Right lobe of liver (tissue), 6 donors: ENCODE results near the gene TEX264. TPM values are rescaled to one million over a fixed set of nuclear protein-coding genes. Genes with fewer than 3 reads are reported as not detected.
A peak's percentile ranks its signal among the peaks of the same experiment; 100 is the strongest.

Source experiments
- ATAC-seq, 4 donors: fragments of 200-7000 bp; cut with Tn5 transposase; one replicate each; pipeline ENCODE4 v1.9.1; 2020; ENCODE audit warnings: mild to moderate bottlenecking in 4 of 4, moderate library complexity in 4 of 4
- DNase-seq, 3 donors: peaks; one replicate each; pipeline ENCODE4 v3.0.0-alpha.2; 2020
- H3K27ac ChIP-seq, 3 donors: fragments of 200-600 bp; one replicate each; pipeline ENCODE4 v1.8.0; 2022
- H3K27me3 ChIP-seq, 2 donors: fragments of 200-600 bp; one replicate each; pipeline ENCODE4 v1.8.0; 2022
- H3K36me3 ChIP-seq, 4 donors: fragments of 200-600 bp; sonication (generic) in 1 of 4; one replicate each; pipeline versions ENCODE4 v1.5.1 to v1.8.0; 2017 to 2022; ENCODE audit warnings: control low read depth in 1 of 4
- H3K4me1 ChIP-seq, 4 donors: fragments of 200-600 bp; sonication (generic) in 1 of 4; one replicate each; pipeline versions ENCODE4 v1.5.1 to v1.8.0; 2017 to 2022; ENCODE audit warnings: control low read depth in 1 of 4
- H3K4me3 ChIP-seq, 3 donors: fragments of 200-600 bp; one replicate each; pipeline ENCODE4 v1.8.0; 2022
- H3K9me3 ChIP-seq, 4 donors: fragments of 200-600 bp; sonication (generic) in 1 of 4; one replicate each; pipeline versions ENCODE4 v1.5.1 to v1.8.0; 2017 to 2022; ENCODE audit warnings: control low read depth in 1 of 4
- POLR2A ChIP-seq: fragments of 450-650 bp; IDR thresholded peaks from one replicate; pipeline ENCODE4 v1.6.1; 2017; ENCODE audit warnings: antibody characterized with exemption, mild to moderate bottlenecking
- whole genome bisulfite sequencing: methylation state at CpG from one replicate; pipeline ENCODE4 v1.1.6; 2018; ENCODE audit warnings: low coverage, low lambda C conversion rate; ENCODE audit not compliant: insufficient coverage; ENCODE audit errors: missing lambda C conversion rate; 5-methylcytosine and 5-hydroxymethylcytosine counted together
- intact Hi-C, 2 donors: fragments of 100-400 bp; cut with DNase I; formaldehyde crosslinking; loops; one replicate each; pipeline versions ENCODE4 v1.11.2 to v1.14.1; 2022
- total RNA-seq, 6 experiments: library from RNA; depleted of rRNA in 2 of 6; stranded (reverse); fragments of >200 nt in 2 of 6; fragmentation: NEBNext Ultra II Directional in 3 of 6; extraction: Animal tissue kit (Norgen Biotek cat#: 25700) in 3 of 6; gene quantifications; one replicate each; pipeline versions ENCODE4 v1.1.0 to v1.2.4, GENCODE V29; 2016 to 2023
- TF ChIP-seq, protein P1 (sequence below), 4 donors: fragments of 200-600 bp in 3 of 4; fragments of 450-650 bp in 1 of 4; IDR thresholded peaks; one replicate each; pipeline versions ENCODE4 v1.5.1 to v1.8.0; 2016 to 2022; ENCODE audit warnings: antibody characterized with exemption in 4 of 4, mild to moderate bottlenecking in 2 of 4
- donor health status: DM: no; HTN: yes; CAD: no.
- donor health status: DM: no; HTN: no; CAD: no.
- donor health status: DM: no; HTN: no; CAD: no.
- donor health status: DM: no; HTN: yes; CAD: no.
- donor health status: DM: no; HTN: yes; CAD: no.

Gene TEX264
- total RNA-seq, 6 experiments from 2014 or later = 26.5 to 67.0 (median 40.8) TPM

DNA sequence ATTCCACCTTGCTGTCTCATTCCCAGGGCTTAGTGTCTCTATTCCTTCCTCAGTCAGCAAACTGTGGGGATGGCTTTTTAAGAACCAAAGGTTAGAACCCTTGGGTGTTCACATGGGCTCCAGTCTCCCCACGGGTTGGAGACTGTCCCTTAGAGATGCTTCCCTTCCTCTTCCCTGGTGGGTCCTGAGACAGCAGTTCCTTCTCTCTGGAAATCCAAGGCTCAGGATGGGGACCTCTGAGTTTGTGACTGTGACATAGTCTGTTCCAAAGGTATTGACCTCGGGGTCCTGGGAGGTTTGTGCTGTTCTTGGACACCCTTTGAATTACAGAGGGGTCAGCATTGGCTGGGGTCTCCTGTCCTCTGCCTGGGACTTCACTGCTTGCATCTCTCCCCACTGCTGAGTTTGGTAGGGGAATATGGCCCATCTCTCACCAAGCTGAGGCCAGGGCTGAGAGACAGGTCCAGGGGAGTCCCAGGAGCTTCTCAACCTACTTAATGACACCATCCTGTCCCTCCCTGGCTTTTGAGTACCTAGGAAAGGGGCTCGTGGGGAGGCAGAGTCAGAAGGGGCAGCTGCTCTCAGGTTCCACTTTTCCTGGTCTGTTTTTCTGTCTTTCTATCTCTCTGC, 37.3 kb downstream of the TEX264 start:
- Histone ChIP-seq H3K27ac (no peak overlapping the region), H3K36me3 (peaks cover 0 to 5% (median 0%) of the 10 kb centered on the region in 4 donors), H3K4me1 (peaks cover 0 to 3% (median 0%) of the 10 kb centered on the region in 4 donors), H3K27me3 (no peaks in the 10 kb centered on the region), H3K9me3 (no peaks in the 10 kb centered on the region), H3K4me3 (no peak overlapping the region)
- DNase-seq = peak in 1 of 3 donors; percentile 0
- no peak for ATAC-seq
- 40% methylated on average over 2 of the region's 3 CpGs for WGBS
- intact Hi-C loops = no loop called here
- TF ChIP-seq, protein P1, sequence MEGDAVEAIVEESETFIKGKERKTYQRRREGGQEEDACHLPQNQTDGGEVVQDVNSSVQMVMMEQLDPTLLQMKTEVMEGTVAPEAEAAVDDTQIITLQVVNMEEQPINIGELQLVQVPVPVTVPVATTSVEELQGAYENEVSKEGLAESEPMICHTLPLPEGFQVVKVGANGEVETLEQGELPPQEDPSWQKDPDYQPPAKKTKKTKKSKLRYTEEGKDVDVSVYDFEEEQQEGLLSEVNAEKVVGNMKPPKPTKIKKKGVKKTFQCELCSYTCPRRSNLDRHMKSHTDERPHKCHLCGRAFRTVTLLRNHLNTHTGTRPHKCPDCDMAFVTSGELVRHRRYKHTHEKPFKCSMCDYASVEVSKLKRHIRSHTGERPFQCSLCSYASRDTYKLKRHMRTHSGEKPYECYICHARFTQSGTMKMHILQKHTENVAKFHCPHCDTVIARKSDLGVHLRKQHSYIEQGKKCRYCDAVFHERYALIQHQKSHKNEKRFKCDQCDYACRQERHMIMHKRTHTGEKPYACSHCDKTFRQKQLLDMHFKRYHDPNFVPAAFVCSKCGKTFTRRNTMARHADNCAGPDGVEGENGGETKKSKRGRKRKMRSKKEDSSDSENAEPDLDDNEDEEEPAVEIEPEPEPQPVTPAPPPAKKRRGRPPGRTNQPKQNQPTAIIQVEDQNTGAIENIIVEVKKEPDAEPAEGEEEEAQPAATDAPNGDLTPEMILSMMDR (IDR thresholded peaks at IDR 0.05) = no peak
- TF ChIP-seq POLR2A = no peak

DNA sequence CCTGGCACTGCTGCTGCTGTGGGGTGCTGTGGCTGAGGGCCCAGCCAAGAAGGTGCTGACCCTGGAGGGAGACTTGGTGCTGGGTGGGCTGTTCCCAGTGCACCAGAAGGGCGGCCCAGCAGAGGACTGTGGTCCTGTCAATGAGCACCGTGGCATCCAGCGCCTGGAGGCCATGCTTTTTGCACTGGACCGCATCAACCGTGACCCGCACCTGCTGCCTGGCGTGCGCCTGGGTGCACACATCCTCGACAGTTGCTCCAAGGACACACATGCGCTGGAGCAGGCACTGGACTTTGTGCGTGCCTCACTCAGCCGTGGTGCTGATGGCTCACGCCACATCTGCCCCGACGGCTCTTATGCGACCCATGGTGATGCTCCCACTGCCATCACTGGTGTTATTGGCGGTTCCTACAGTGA, 38.0 kb downstream of the TEX264 start:
- TF ChIP-seq, protein P1 (IDR thresholded peaks at IDR 0.05) = no peak
- TF ChIP-seq POLR2A = no peak
- H3K4me3 ChIP-seq = no peak overlapping the region
- DNase-seq (peak; percentile 12 to 48 (median 39)), ATAC-seq (no peak)
- no peak overlapping the region for H3K27ac ChIP-seq
- H3K9me3 ChIP-seq = no peaks in the 10 kb centered on the region
- peaks cover 0 to under 1% (median 0%) of the 10 kb centered on the region in 4 donors for H3K36me3 ChIP-seq
- peaks cover 0 to 3% (median 0%) of the 10 kb centered on the region in 4 donors for H3K4me1 ChIP-seq
- intact Hi-C loops = no loop called here
- 100% methylated on average over 1 of the region's 17 CpGs for WGBS
- H3K27me3 ChIP-seq = no peaks in the 10 kb centered on the region

DNA sequence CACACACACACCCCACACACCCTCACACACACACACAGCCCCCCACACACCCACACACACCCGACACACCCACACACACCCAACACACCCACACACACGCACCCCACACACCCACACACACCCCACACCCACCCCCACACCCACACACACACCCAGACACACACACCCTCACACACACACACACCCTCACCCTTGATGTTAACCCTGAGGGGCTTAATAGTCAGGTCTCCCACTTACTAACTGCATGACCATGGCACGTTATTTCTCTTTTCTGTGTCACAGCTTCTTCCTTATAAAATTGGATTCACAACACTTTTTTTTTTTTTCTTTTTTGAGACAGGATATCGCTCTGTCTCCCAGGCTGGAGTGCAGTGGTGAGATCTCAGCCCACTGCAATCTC, 38.6 kb downstream of the TEX264 start:
- DNase-seq = peak in 1 of 3 donors; percentile 11
- H3K4me1 ChIP-seq = peaks cover 0 to 3% (median 0%) of the 10 kb centered on the region in 4 donors
- intact Hi-C loops = no loop called here
- ATAC-seq = no peak
- H3K27ac ChIP-seq = no peak overlapping the region
- WGBS = 40% methylated on average over 1 of the region's 4 CpGs
- no peak for TF ChIP-seq POLR2A
- TF ChIP-seq, protein P1 (IDR thresholded peaks at IDR 0.05) = no peak
- no peaks in the 10 kb centered on the region for H3K36me3 ChIP-seq
- H3K27me3 ChIP-seq = no peaks in the 10 kb centered on the region
- no peaks in the 10 kb centered on the region for H3K9me3 ChIP-seq
- no peak overlapping the region for H3K4me3 ChIP-seq

DNA sequence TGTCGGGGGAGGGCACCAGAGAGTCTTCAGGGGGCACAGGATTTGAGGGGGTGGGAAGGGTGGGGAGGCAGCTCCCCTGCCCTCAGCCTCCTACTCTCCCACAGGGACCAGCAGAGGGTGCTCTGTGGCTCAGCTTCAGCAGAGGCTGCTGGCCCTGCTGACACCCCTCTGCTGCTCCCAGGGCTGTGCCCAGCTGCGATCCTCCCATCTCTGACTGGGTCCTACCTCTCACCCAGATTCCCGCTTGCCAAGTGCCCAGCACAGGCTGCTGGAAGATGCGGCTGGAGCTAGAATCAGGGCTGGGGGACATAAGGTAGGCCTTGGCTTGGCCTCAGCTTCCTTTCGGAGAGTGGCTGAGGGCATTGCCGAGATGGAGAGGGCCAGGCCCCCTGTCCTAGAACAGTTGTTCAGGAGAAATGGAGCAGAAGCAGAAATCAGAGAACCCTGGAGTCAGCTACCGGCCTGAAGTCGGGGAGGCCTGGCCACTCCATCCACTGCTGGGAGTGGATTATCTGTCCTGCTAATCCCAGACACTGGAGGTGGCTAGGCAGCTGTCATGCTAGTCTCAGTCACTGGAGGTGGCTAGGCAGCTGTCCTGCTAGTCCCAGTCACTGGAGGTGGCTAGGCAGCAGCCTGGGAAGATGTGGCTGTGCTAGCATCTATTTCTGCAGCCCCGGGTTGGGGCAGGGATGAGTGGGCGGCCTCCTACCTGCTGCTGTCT, 39.7 kb downstream of the TEX264 start:
- Histone ChIP-seq H3K27me3 (no peaks in the 10 kb centered on the region), H3K27ac (no peak overlapping the region), H3K36me3 (no peaks in the 10 kb centered on the region), H3K4me3 (no peak overlapping the region), H3K4me1 (peaks cover 0 to 3% (median 0%) of the 10 kb centered on the region in 4 donors), H3K9me3 (no peaks in the 10 kb centered on the region)
- 80% methylated on average over 5 of the region's 10 CpGs for WGBS
- intact Hi-C loops = no loop called here
- DNase-seq (peak; percentile 12 to 37 (median 34)), ATAC-seq (no peak)
- TF ChIP-seq, protein P1 (IDR thresholded peaks at IDR 0.05) = no peak
- TF ChIP-seq POLR2A = no peak
